Ovary (tissue), 3 donors: ENCODE data around the gene RBM33.

Experiments
- EP300 ChIP-seq: sonication (generic); formaldehyde crosslinking; IDR thresholded peaks from one replicate; pipeline ENCODE4 v1.6.1; 2017; ENCODE audit warnings: antibody characterized with exemption
- TF ChIP-seq, protein P1 (sequence below), 3 donors: fragments of 450-650 bp in 2 of 3; fragments of 200-600 bp in 1 of 3; IDR thresholded peaks; one replicate each; pipeline versions ENCODE4 v1.5.1 to v1.8.0; 2016 to 2022; ENCODE audit warnings: antibody characterized with exemption in 3 of 3, mild to moderate bottlenecking in 1 of 3
- donor health status: DM: no; HTN: no; CAD: no.

DNA sequence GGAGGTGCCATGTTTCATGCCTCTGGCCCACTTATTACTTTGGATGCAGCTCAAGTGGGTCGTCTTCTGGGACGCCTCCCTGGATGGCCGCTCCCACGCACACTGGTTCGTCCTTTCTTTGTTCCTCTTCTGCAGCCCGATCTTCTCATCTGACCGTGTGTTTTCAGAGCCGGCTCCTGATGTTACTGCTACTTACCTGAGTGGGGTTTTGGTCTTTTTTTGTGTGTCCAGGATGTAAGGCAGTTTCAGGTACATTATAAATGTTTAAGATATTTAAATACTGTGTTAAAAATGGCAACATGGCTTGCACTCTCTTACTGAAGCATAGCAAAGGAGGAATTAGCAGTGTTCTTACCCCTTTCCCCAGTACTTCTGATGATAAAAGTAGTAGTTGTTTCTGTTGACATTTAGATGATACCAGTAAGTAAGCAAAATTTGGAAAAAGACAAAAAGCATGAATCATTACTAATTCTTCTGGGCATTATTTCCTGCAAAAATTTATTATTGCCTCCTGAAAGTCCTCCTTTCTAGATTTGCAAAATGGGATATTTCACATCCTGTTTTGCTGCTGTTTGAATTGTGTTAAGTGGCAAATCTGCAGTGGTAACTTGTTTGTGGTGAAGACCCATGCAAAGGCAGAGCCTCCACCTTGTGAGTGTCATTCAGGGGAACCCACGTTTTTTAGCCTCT, 108.4 kb downstream of the RBM33 start:
- TF ChIP-seq, protein P1, sequence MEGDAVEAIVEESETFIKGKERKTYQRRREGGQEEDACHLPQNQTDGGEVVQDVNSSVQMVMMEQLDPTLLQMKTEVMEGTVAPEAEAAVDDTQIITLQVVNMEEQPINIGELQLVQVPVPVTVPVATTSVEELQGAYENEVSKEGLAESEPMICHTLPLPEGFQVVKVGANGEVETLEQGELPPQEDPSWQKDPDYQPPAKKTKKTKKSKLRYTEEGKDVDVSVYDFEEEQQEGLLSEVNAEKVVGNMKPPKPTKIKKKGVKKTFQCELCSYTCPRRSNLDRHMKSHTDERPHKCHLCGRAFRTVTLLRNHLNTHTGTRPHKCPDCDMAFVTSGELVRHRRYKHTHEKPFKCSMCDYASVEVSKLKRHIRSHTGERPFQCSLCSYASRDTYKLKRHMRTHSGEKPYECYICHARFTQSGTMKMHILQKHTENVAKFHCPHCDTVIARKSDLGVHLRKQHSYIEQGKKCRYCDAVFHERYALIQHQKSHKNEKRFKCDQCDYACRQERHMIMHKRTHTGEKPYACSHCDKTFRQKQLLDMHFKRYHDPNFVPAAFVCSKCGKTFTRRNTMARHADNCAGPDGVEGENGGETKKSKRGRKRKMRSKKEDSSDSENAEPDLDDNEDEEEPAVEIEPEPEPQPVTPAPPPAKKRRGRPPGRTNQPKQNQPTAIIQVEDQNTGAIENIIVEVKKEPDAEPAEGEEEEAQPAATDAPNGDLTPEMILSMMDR (IDR thresholded peaks at IDR 0.05) = no peak
- TF ChIP-seq EP300 = no peak
